A673 (cell line): Measurements from ENCODE around the gene SEMA5A.

ENCODE experiments used
- EZH2 ChIP-seq: fragments of 200-600 bp; sonication (generic); IDR thresholded peaks from 2 replicates; pipeline ENCODE4 v1.6.1; 2017; ENCODE audit warnings: borderline replicate concordance, low read depth, mild to moderate bottlenecking, mixed read lengths, antibody characterized with exemption, low read length; ENCODE audit not compliant: poor library complexity, severe bottlenecking
- TF ChIP-seq, protein P1 (sequence below): fragments of 300-800, 200-600 bp; sonication (generic); conservative IDR thresholded peaks from 2 replicates; pipeline ENCODE4 v1.5.1; 2017; ENCODE audit warnings: low read depth, mild to moderate bottlenecking, antibody characterized with exemption, low read length, moderate library complexity, mixed read lengths

DNA sequence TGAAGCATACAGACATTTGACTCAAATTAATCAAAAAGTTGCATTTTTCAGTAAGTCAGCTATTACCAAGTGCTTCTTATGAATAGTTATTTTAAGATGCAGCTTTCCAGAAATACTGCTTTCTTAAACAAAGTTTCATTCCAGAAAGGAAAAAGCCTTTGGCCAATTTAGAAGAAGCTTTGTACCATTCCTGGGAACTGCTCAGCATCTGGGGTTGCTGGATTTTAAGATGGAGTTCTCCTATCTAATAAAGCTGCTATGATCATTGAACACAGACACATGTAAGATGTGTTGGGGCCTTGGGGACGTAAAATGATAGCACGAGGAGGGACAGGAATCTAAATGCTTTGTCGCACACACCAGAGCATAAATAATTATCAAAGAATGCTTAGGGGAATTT lies 130.8 kb downstream of the SEMA5A start:
- TF ChIP-seq, protein P1, sequence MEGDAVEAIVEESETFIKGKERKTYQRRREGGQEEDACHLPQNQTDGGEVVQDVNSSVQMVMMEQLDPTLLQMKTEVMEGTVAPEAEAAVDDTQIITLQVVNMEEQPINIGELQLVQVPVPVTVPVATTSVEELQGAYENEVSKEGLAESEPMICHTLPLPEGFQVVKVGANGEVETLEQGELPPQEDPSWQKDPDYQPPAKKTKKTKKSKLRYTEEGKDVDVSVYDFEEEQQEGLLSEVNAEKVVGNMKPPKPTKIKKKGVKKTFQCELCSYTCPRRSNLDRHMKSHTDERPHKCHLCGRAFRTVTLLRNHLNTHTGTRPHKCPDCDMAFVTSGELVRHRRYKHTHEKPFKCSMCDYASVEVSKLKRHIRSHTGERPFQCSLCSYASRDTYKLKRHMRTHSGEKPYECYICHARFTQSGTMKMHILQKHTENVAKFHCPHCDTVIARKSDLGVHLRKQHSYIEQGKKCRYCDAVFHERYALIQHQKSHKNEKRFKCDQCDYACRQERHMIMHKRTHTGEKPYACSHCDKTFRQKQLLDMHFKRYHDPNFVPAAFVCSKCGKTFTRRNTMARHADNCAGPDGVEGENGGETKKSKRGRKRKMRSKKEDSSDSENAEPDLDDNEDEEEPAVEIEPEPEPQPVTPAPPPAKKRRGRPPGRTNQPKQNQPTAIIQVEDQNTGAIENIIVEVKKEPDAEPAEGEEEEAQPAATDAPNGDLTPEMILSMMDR, result no peak
- TF ChIP-seq EZH2, result no peak
